HepG2 (cell line): Measurements from ENCODE around the gene NDUFB10. TPM values are rescaled to one million over a fixed set of nuclear protein-coding genes. Genes with fewer than 3 reads are reported as not detected.

Source experiments
- ATAC-seq: fragments of 200-7000 bp; cut with Tn5 transposase; 3 replicates; pipeline ENCODE4 v1.9.1; 2020; ENCODE audit warnings: mild to moderate bottlenecking, moderate library complexity
- BruUV-seq: library from RNA; stranded (reverse); fragments of 400-500 nt; replicated peaks from 2 replicates; lab custom pipeline; 2021; lab: Mats Ljungman, UMichigan
- CTCF ChIA-PET: fragments of 300-600 bp; formaldehyde crosslinking; extraction: SDS; loops from one replicate; lab custom pipeline; 2021; ENCODE audit warnings: low total read pairs, inconsistent platforms, low intra/inter-chr PET ratio; lab: Yijun Ruan, JAX
- POLR2A ChIA-PET: fragments of 350-600 bp; sonication (Branson Sonifier 250); formaldehyde crosslinking; loops from one replicate; lab custom pipeline; 2020; ENCODE audit warnings: antibody characterized with exemption, inconsistent platforms; lab: Yijun Ruan, JAX
- DNase-seq: peaks from one replicate; pipeline ENCODE4 v3.0.0-alpha.2; 2015; ENCODE audit warnings: low spot score
- FAIRE-seq: peaks from 3 replicates; lab custom pipeline; 2011; peaks lifted over from hg19 to GRCh38; lab: Jason Lieb, UNC
- H2AFZ ChIP-seq: one replicate; pipeline ENCODE4 v1.6.1; 2011; ENCODE audit warnings: low read length, inconsistent platforms
- H3K27ac ChIP-seq: fragments of 300-600 bp; 3 replicates; pipeline ENCODE4 v1.8.0; 2011; ENCODE audit warnings: mixed run types, mild to moderate bottlenecking, mixed read lengths, low read length, inconsistent platforms; ENCODE audit not compliant: insufficient read depth; ENCODE audit errors: extremely low read length
- H3K27me3 ChIP-seq, 2 experiments: fragments of 200-600 bp in 1 of 2; 2 replicates in 1 of 2; 3 replicates in 1 of 2; pipeline versions ENCODE4 v1.6.0 to v1.8.0; 2011; ENCODE audit warnings: low read length in 2 of 2, mild to moderate bottlenecking in 2 of 2, moderate library complexity in 2 of 2, inconsistent platforms in 1 of 2; ENCODE audit not compliant: insufficient read depth in 2 of 2, control insufficient read depth in 1 of 2
- H3K36me3 ChIP-seq, 2 experiments: fragments of 200-600 bp in 1 of 2; replicated peaks in 1 of 2; 2 replicates in 1 of 2; 3 replicates in 1 of 2; pipeline versions ENCODE4 v1.5.1 to v1.8.0; 2011; ENCODE audit warnings: low read length in 2 of 2, inconsistent platforms in 1 of 2; ENCODE audit not compliant: insufficient read depth in 2 of 2, control insufficient read depth in 1 of 2
- H3K4me1 ChIP-seq: 2 replicates; pipeline ENCODE4 v1.5.1; 2012; ENCODE audit warnings: low read length, inconsistent platforms; ENCODE audit not compliant: insufficient read depth
- H3K4me2 ChIP-seq: 2 replicates; pipeline ENCODE4 v1.6.0; 2011; ENCODE audit warnings: low read depth, low read length, inconsistent platforms
- H3K4me3 ChIP-seq, 3 experiments: fragments of 200-600 bp in 1 of 3; sonication (generic), shearing (Covaris generic) in 1 of 3; replicated peaks in 1 of 3; 2 replicates each; pipeline ENCODE4 v1.5.1; 2011 to 2016; ENCODE audit warnings: low read length in 3 of 3, inconsistent platforms in 2 of 3, low read depth in 2 of 3, mild to moderate bottlenecking in 2 of 3, control low read depth in 1 of 3, mixed read lengths in 1 of 3; ENCODE audit not compliant: insufficient read depth in 1 of 3
- H3K79me2 ChIP-seq: one replicate; pipeline ENCODE4 v1.6.1; 2011; ENCODE audit warnings: low read length, inconsistent platforms; ENCODE audit not compliant: insufficient read depth
- H3K9ac ChIP-seq: 2 replicates; pipeline ENCODE4 v1.6.0; 2011; ENCODE audit warnings: mild to moderate bottlenecking, low read depth, low read length, inconsistent platforms; ENCODE audit not compliant: insufficient read depth
- H3K9me3 ChIP-seq: 2 replicates; pipeline ENCODE4 v1.5.1; 2012; ENCODE audit warnings: mild to moderate bottlenecking, low read length
- H4K20me1 ChIP-seq: 2 replicates; pipeline ENCODE4 v1.6.0; 2011; ENCODE audit warnings: inconsistent platforms, mild to moderate bottlenecking, low read length, moderate library complexity; ENCODE audit not compliant: insufficient read depth
- AGO2 ChIP-seq: fragments of 200-400 bp; formaldehyde crosslinking; optimal IDR thresholded peaks from 2 replicates; pipeline ENCODE3; 2017; ENCODE audit warnings: mild to moderate bottlenecking, low read depth, low read length, moderate library complexity
- FOSL2 ChIP-seq: sonication (generic); formaldehyde crosslinking; IDR thresholded peaks from 2 replicates; pipeline ENCODE4 v1.4.0; 2020; ENCODE audit warnings: missing genetic modification reagents
- HMG20B ChIP-seq: conservative IDR thresholded peaks from 2 replicates; pipeline ENCODE4 v1.6.1; 2016; ENCODE audit warnings: missing genetic modification reagents, missing compliant biosample characterization
- MBD4 ChIP-seq: IDR thresholded peaks from 2 replicates; pipeline ENCODE4 v1.6.1; 2012; ENCODE audit warnings: low read length, inconsistent platforms, borderline replicate concordance
- RBFOX2 ChIP-seq: fragments of 200-400 bp; formaldehyde crosslinking; IDR thresholded peaks from 2 replicates; pipeline ENCODE4 v1.6.1; 2017; ENCODE audit warnings: low read depth, mild to moderate bottlenecking, low read length
- SYNCRIP ChIP-seq: fragments of 200-400 bp; formaldehyde crosslinking; IDR thresholded peaks from 2 replicates; pipeline ENCODE4 v1.6.1; 2018; ENCODE audit warnings: mild to moderate bottlenecking, low read depth, low read length; ENCODE audit not compliant: insufficient read depth
- ZBTB38 ChIP-seq: sonication (generic); formaldehyde crosslinking; IDR thresholded peaks from 2 replicates; pipeline ENCODE4 v1.5.1; 2020; ENCODE audit warnings: mild to moderate bottlenecking, missing genetic modification reagents
- ZFP41 ChIP-seq: sonication (generic); formaldehyde crosslinking; IDR thresholded peaks from 2 replicates; pipeline ENCODE4 v1.4.0; 2020; ENCODE audit warnings: mild to moderate bottlenecking, missing genetic modification reagents, borderline replicate concordance
- ZMYM3 ChIP-seq: sonication (generic); formaldehyde crosslinking; IDR thresholded peaks from 2 replicates; pipeline ENCODE4 v1.5.1; 2020; ENCODE audit warnings: mild to moderate bottlenecking, missing genetic modification reagents
- ZNF20 ChIP-seq: sonication (generic); formaldehyde crosslinking; IDR thresholded peaks from 2 replicates; pipeline ENCODE4 v1.4.0; 2020; ENCODE audit warnings: mild to moderate bottlenecking, moderate library complexity, missing genetic modification reagents
- ZNF549 ChIP-seq: sonication (generic); formaldehyde crosslinking; IDR thresholded peaks from 2 replicates; pipeline ENCODE4 v1.5.0; 2020; ENCODE audit warnings: missing genetic modification reagents
- ZNF564 ChIP-seq: sonication (generic); formaldehyde crosslinking; IDR thresholded peaks from 2 replicates; pipeline ENCODE4 v1.8.1; 2023; ENCODE audit warnings: mild to moderate bottlenecking, missing genetic modification reagents
- ZNF720 ChIP-seq: sonication (generic); formaldehyde crosslinking; IDR thresholded peaks from 2 replicates; pipeline ENCODE4 v1.4.0; 2020; ENCODE audit warnings: missing genetic modification reagents
- ZNF792 ChIP-seq: IDR thresholded peaks from 2 replicates; pipeline ENCODE4 v1.6.1; 2016
- ZSCAN20 ChIP-seq: sonication (generic); formaldehyde crosslinking; IDR thresholded peaks from 2 replicates; pipeline ENCODE4 v1.4.0; 2020; ENCODE audit warnings: missing genetic modification reagents, mild to moderate bottlenecking, borderline replicate concordance
- WGBS: methylation state at CpG from one replicate; pipeline ENCODE4 v1.1.6; 2017; ENCODE audit warnings: low lambda C conversion rate; 5-methylcytosine and 5-hydroxymethylcytosine counted together
- in situ Hi-C: cut with HindIII; loops from 2 replicates; pipeline ENCODE4 v1.10.0; 2017; ENCODE audit warnings: low pct_unique_long_range_greater_than_20kb; ENCODE audit not compliant: extremely low pct_ligation_motif_present
- intact Hi-C: fragments of 100-400 bp; cut with micrococcal nuclease; formaldehyde crosslinking; loops from one replicate; pipeline ENCODE4 v1.10.0; 2022; ENCODE audit not compliant: unreplicated experiment
- polyA plus RNA-seq, 8 experiments: library from polyadenylated mRNA; depleted of rRNA in 3 of 8; stranded (reverse) in 7 of 8; unstranded in 1 of 8; fragments of >200 nt; fragmentation: Illumina TruSeq in 4 of 8; extraction: Trizol in 4 of 8; gene quantifications; 2 replicates each; pipeline versions ENCODE4 v1.2.1 to v1.2.3, GENCODE V29; 2011 to 2016; ENCODE audit warnings: low read depth in 4 of 8, missing spikeins in 1 of 8, mixed read lengths in 1 of 8; ENCODE audit not compliant: insufficient read depth in 1 of 8
- total RNA-seq, 5 experiments: library from RNA; depleted of rRNA; stranded (reverse); fragments of >200 nt; fragmentation: Illumina TruSeq; extraction: Trizol; gene quantifications; 2 replicates each; pipeline ENCODE4 v1.2.3, GENCODE V29; 2016; ENCODE audit warnings: low read depth in 1 of 5
- TF ChIP-seq, protein P1 (sequence below), 2 experiments: sonication (generic) in 1 of 2; formaldehyde crosslinking in 1 of 2; IDR thresholded peaks; 2 replicates each; pipeline versions ENCODE4 v1.4.0 to v1.6.1; 2016 to 2020; ENCODE audit warnings: borderline replicate concordance in 1 of 2, low read depth in 1 of 2, mild to moderate bottlenecking in 1 of 2, missing genetic modification reagents in 1 of 2
- TF ChIP-seq, protein P2 (sequence below): fragments of 450-650 bp; IDR thresholded peaks from 2 replicates; pipeline ENCODE4 v1.6.1; 2016

NDUFB10 gene
- total and polyA plus RNA-seq, 2 of the 13 experiments (the other 11 are each of a cell fraction or from before 2014, with no cell fraction given) = 68.6 to 157 TPM

DNA sequence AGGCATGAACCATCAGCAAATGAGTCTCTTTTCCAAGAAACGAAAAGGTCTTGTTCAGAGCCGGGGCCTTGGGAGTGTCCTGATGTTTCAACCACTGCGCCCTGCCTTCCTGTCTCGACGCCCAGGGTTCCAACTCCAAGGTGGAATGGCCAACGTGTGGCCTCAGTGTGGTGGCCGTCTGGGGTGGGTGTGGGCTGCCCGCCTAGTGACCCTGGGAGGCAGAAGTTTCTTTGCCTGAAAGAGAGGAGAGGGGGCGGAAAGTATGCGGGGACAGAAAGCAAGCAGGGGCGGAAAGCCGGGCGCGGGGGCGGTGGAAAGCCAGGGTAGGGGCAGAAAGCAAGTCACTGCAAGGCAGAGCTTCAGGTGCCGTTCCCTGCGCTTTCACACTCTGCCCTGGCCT lies 20.4 kb upstream of the NDUFB10 start:
- Histone ChIP-seq H3K79me2 (peaks cover 26% of the 10 kb centered on the region), H3K4me2 (no peak overlapping the region)
- no peak for DNase-seq
- TF ChIP-seq RBFOX2 = 0 out of 2 replicates have a peak, but pooled peaks have one; percentile 21
- TF ChIP-seq HMG20B (CRISPR knock-in tag) = no peak
- no peak for TF ChIP-seq ZFP41 (CRISPR knock-in tag)
- no peak for TF ChIP-seq FOSL2 (CRISPR knock-in tag)
- no peak for TF ChIP-seq ZNF792 (CRISPR knock-in tag)
- TF ChIP-seq, protein P1, sequence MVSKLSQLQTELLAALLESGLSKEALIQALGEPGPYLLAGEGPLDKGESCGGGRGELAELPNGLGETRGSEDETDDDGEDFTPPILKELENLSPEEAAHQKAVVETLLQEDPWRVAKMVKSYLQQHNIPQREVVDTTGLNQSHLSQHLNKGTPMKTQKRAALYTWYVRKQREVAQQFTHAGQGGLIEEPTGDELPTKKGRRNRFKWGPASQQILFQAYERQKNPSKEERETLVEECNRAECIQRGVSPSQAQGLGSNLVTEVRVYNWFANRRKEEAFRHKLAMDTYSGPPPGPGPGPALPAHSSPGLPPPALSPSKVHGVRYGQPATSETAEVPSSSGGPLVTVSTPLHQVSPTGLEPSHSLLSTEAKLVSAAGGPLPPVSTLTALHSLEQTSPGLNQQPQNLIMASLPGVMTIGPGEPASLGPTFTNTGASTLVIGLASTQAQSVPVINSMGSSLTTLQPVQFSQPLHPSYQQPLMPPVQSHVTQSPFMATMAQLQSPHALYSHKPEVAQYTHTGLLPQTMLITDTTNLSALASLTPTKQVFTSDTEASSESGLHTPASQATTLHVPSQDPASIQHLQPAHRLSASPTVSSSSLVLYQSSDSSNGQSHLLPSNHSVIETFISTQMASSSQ (IDR thresholded peaks at IDR 0.05; ENCODE audit: low read depth) = no peak
- TF ChIP-seq, protein P1 (CRISPR knock-in tag; IDR thresholded peaks at IDR 0.05; ENCODE audit: borderline replicate concordance) = no peak
- no peak for TF ChIP-seq ZNF720
- TF ChIP-seq ZNF549 (CRISPR knock-in tag) = no peak
- TF ChIP-seq MBD4 = no peak
- no peak for TF ChIP-seq ZNF20
- TF ChIP-seq ZBTB38 (CRISPR knock-in tag) = 0 out of 2 replicates have a peak, but pooled peaks have one; percentile 12
- no peak for TF ChIP-seq ZSCAN20 (CRISPR knock-in tag)
- TF ChIP-seq AGO2 = peak; percentile 27
- no peak for TF ChIP-seq SYNCRIP
- no peak for TF ChIP-seq ZMYM3 (CRISPR knock-in tag)
- no peak for TF ChIP-seq ZNF564 (CRISPR knock-in tag)
- TF ChIP-seq, protein P2, sequence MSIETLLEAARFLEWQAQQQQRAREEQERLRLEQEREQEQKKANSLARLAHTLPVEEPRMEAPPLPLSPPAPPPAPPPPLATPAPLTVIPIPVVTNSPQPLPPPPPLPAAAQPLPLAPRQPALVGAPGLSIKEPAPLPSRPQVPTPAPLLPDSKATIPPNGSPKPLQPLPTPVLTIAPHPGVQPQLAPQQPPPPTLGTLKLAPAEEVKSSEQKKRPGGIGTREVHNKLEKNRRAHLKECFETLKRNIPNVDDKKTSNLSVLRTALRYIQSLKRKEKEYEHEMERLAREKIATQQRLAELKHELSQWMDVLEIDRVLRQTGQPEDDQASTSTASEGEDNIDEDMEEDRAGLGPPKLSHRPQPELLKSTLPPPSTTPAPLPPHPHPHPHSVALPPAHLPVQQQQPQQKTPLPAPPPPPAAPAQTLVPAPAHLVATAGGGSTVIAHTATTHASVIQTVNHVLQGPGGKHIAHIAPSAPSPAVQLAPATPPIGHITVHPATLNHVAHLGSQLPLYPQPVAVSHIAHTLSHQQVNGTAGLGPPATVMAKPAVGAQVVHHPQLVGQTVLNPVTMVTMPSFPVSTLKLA = no peak
- TF ChIP-seq, all 625 proteins: peak for 3
- 94% methylated on average over 17 of the region's 17 CpGs for WGBS
- Histone ChIP-seq H3K27ac (peak overlapping the region; percentile 96), H3K27me3 (no peaks in the 10 kb centered on the region), H3K4me3 (no peak overlapping the region), H3K9me3 (no peaks in the 10 kb centered on the region), H2AFZ (no peak overlapping the region), H3K9ac (no peak overlapping the region), H4K20me1 (no peaks in the 10 kb centered on the region; the same call in 1 of the 2 replicates), H3K36me3 (peaks cover 7 to 24% of the 10 kb centered on the region in 2 experiments; a peak in 3 of 5 replicates), H3K4me1 (peaks cover 76% of the 10 kb centered on the region)
- no peak for FAIRE-seq
- intact Hi-C loops = no loop called here
- no TSS peak for BruUV-seq
- ChIA-PET CTCF (no interaction called here), POLR2A (interaction anchor here (3.1 to 5.8 kb wide), 2 partner anchors 13 to 26 kb away, joined by 26 to 131 read pairs; partner anchors contain the start of genes RNF151 and RPS2)
- no peak for ATAC-seq
- in situ Hi-C loops = no loop called here
